ENCODE data around the gene IGFN1.

Gene IGFN1

DNA sequence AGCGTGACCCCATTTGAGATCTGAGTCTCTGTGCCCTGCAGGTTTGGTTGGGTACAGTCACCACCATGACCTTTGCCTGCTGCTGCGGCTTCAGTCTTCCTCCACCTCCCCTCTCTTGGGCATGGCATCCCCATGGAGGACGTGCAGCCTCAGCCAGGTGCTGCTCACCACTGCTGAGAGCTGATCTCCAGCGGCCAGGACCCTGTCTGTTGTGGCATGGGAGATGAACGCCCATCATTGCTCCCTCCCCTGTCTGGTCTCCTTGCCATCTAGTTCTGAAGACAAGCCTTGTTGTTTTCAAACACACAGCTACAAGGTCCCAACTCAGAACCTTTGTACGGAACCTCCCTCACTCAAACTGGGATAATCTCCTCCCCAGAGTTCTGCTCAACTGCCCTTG lies 73.4 kb downstream of the IGFN1 start:
- no peaks in the 10 kb centered on the region for H3K4me1 ChIP-seq (ENCODE audit: control insufficient read depth, low read depth, low read length)
- no peak overlapping the region for H2BK15ac ChIP-seq (replicated peaks; ENCODE audit: low read depth)
- H3K18ac ChIP-seq (ENCODE audit: low read length), result no peak overlapping the region
- H3K27ac ChIP-seq (ENCODE audit: low read depth, low read length), result no peak overlapping the region
- H4K8ac ChIP-seq (ENCODE audit: low read depth, low read length), result no peak overlapping the region
- no peaks in the 10 kb centered on the region for H3K36me3 ChIP-seq (ENCODE audit: control insufficient read depth, insufficient read depth, low read length)
- no peak overlapping the region for H4K5ac ChIP-seq (ENCODE audit: low read length)
- H2BK120ac ChIP-seq (ENCODE audit: low read depth, low read length), result no peak overlapping the region
- no peaks in the 10 kb centered on the region for H3K27me3 ChIP-seq (ENCODE audit: insufficient read depth, low read length, poor library complexity)
- H3K4me2 ChIP-seq (ENCODE audit: low read length), result no peak overlapping the region
- H2AK5ac ChIP-seq (ENCODE audit: low read length), result no peak overlapping the region
- no peaks in the 10 kb centered on the region for H3K79me1 ChIP-seq (ENCODE audit: low read length)
- H3K79me2 ChIP-seq (ENCODE audit: control insufficient read depth, insufficient read depth, low read length), result no peaks in the 10 kb centered on the region
- WGBS (ENCODE audit: extremely low coverage, insufficient coverage, low lambda C conversion rate), result no CpG with 5 or more reads among the region's 6 CpGs
- H2BK5ac ChIP-seq (ENCODE audit: low read length), result no peak overlapping the region
- H3K4me3 ChIP-seq (ENCODE audit: low read length), result no peak overlapping the region
- no peak overlapping the region for H3K23ac ChIP-seq (ENCODE audit: low read length)
- DNase-seq, result no peak
- H3K56ac ChIP-seq (ENCODE audit: low read length), result no peak overlapping the region
- no peak overlapping the region for H3K4ac ChIP-seq (ENCODE audit: low read depth, low read length)
- H3K9ac ChIP-seq (ENCODE audit: low read length), result no peak overlapping the region

DNA sequence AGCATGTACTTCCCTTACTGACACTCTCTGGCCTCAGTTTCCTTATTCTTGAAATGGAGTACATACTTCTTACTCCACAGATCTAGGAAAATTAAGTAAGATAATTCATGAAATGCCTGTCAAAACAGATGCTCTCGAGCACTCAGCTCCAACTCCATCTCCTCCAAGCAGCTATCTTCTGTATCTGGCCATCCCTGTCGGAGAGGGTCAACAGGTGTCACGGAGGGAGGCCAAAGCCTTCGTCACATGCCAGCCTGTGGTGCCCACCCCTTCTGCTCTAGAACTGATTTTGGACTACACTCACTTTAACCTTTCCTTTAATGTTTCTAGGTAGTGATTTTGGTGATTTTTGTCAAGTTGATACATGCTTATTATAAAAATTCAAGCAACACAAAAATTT lies 73.9 kb downstream of the IGFN1 start:
- no peak overlapping the region for H3K4me2 ChIP-seq (ENCODE audit: low read length)
- no peak overlapping the region for H3K4ac ChIP-seq (ENCODE audit: low read depth, low read length)
- no peak overlapping the region for H4K8ac ChIP-seq (ENCODE audit: low read depth, low read length)
- H3K23ac ChIP-seq (ENCODE audit: low read length), result no peak overlapping the region
- no CpG with 5 or more reads among the region's 4 CpGs for WGBS (ENCODE audit: extremely low coverage, insufficient coverage, low lambda C conversion rate)
- H3K56ac ChIP-seq (ENCODE audit: low read length), result no peak overlapping the region
- DNase-seq, result no peak
- no peak overlapping the region for H4K5ac ChIP-seq (ENCODE audit: low read length)
- H3K4me1 ChIP-seq (ENCODE audit: control insufficient read depth, low read depth, low read length), result no peaks in the 10 kb centered on the region
- no peak overlapping the region for H3K18ac ChIP-seq (ENCODE audit: low read length)
- no peak overlapping the region for H2AK5ac ChIP-seq (ENCODE audit: low read length)
- H2BK5ac ChIP-seq (ENCODE audit: low read length), result no peak overlapping the region
- no peaks in the 10 kb centered on the region for H3K79me1 ChIP-seq (ENCODE audit: low read length)
- no peaks in the 10 kb centered on the region for H3K36me3 ChIP-seq (ENCODE audit: control insufficient read depth, insufficient read depth, low read length)
- H2BK15ac ChIP-seq (replicated peaks; ENCODE audit: low read depth), result no peak overlapping the region
- no peak overlapping the region for H2BK120ac ChIP-seq (ENCODE audit: low read depth, low read length)
- H3K27me3 ChIP-seq (ENCODE audit: insufficient read depth, low read length, poor library complexity), result no peaks in the 10 kb centered on the region
- no peaks in the 10 kb centered on the region for H3K79me2 ChIP-seq (ENCODE audit: control insufficient read depth, insufficient read depth, low read length)
- no peak overlapping the region for H3K27ac ChIP-seq (ENCODE audit: low read depth, low read length)
- H3K9ac ChIP-seq (ENCODE audit: low read length), result no peak overlapping the region
- no peak overlapping the region for H3K4me3 ChIP-seq (ENCODE audit: low read length)

DNA sequence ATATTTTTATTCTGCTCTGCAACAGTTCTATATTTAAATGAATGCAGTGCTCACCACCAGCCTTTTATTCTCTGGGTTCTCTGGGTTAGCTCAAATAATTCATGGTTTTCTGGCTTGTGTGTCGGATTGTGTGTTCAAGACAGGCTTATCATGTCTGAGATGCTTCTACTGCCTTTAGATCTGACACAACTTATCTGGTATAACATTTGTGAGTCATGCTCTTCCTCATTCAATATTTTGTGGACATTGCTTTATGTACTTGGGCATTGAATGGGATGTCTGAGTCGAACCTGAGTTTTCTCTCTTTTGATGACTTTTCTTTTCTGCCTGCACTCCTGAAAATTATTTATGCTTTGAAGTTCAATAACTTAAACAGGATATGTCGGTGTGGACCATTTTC lies 75.1 kb downstream of the IGFN1 start:
- Histone ChIP-seq H3K23ac (ENCODE audit: low read length) (no peak overlapping the region), H3K9ac (ENCODE audit: low read length) (no peak overlapping the region), H4K5ac (ENCODE audit: low read length) (no peak overlapping the region), H3K56ac (ENCODE audit: low read length) (no peak overlapping the region), H3K36me3 (ENCODE audit: control insufficient read depth, insufficient read depth, low read length) (no peaks in the 10 kb centered on the region), H3K27me3 (ENCODE audit: insufficient read depth, low read length, poor library complexity) (no peaks in the 10 kb centered on the region), H3K27ac (ENCODE audit: low read depth, low read length) (no peak overlapping the region), H2AK5ac (ENCODE audit: low read length) (no peak overlapping the region), H3K4me3 (ENCODE audit: low read length) (no peak overlapping the region), H3K18ac (ENCODE audit: low read length) (no peak overlapping the region), H3K79me2 (ENCODE audit: control insufficient read depth, insufficient read depth, low read length) (no peaks in the 10 kb centered on the region), H3K4me2 (ENCODE audit: low read length) (no peak overlapping the region), H2BK15ac (replicated peaks; ENCODE audit: low read depth) (no peak overlapping the region), H2BK5ac (ENCODE audit: low read length) (no peak overlapping the region), H3K4ac (ENCODE audit: low read depth, low read length) (no peak overlapping the region), H3K4me1 (ENCODE audit: control insufficient read depth, low read depth, low read length) (no peaks in the 10 kb centered on the region), H2BK120ac (ENCODE audit: low read depth, low read length) (no peak overlapping the region), H4K8ac (ENCODE audit: low read depth, low read length) (no peak overlapping the region), H3K79me1 (ENCODE audit: low read length) (no peaks in the 10 kb centered on the region)
- DNase-seq, result no peak
- no CpG with 5 or more reads among the region's 3 CpGs for WGBS (ENCODE audit: extremely low coverage, insufficient coverage, low lambda C conversion rate)

DNA sequence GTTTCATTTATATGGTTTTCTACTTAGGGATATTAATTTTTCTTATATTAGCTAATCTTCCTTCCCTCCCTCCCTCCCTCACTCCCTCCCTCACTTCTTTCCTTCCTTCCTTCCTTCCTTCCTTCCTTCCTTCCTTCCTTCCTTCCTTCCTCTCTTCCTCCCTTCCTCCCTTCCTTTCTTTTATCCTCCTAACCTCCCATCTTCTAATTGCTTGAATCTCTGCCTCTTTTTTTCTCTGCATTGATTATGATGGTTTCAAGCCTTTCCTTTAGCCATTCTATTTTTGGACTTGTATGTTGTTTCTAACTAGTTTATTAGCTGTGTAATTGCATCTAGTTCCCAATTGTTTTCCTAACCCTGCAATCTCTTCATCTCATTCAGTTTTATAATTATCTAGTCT lies 75.7 kb downstream of the IGFN1 start:
- H3K4me1 ChIP-seq (ENCODE audit: control insufficient read depth, low read depth, low read length), result no peaks in the 10 kb centered on the region
- no peak overlapping the region for H2BK5ac ChIP-seq (ENCODE audit: low read length)
- H3K4me2 ChIP-seq (ENCODE audit: low read length), result no peak overlapping the region
- H3K4me3 ChIP-seq (ENCODE audit: low read length), result no peak overlapping the region
- no peak overlapping the region for H3K4ac ChIP-seq (ENCODE audit: low read depth, low read length)
- no peaks in the 10 kb centered on the region for H3K27me3 ChIP-seq (ENCODE audit: insufficient read depth, low read length, poor library complexity)
- no peak overlapping the region for H3K56ac ChIP-seq (ENCODE audit: low read length)
- no peak overlapping the region for H4K8ac ChIP-seq (ENCODE audit: low read depth, low read length)
- H3K36me3 ChIP-seq (ENCODE audit: control insufficient read depth, insufficient read depth, low read length), result no peaks in the 10 kb centered on the region
- no peak overlapping the region for H3K23ac ChIP-seq (ENCODE audit: low read length)
- no peak overlapping the region for H3K27ac ChIP-seq (ENCODE audit: low read depth, low read length)
- H4K5ac ChIP-seq (ENCODE audit: low read length), result no peak overlapping the region
- H3K9ac ChIP-seq (ENCODE audit: low read length), result no peak overlapping the region
- H2AK5ac ChIP-seq (ENCODE audit: low read length), result no peak overlapping the region
- H3K18ac ChIP-seq (ENCODE audit: low read length), result no peak overlapping the region
- H2BK120ac ChIP-seq (ENCODE audit: low read depth, low read length), result no peak overlapping the region
- DNase-seq, result no peak
- H3K79me1 ChIP-seq (ENCODE audit: low read length), result no peaks in the 10 kb centered on the region
- no peaks in the 10 kb centered on the region for H3K79me2 ChIP-seq (ENCODE audit: control insufficient read depth, insufficient read depth, low read length)
- H2BK15ac ChIP-seq (replicated peaks; ENCODE audit: low read depth), result no peak overlapping the region

DNA sequence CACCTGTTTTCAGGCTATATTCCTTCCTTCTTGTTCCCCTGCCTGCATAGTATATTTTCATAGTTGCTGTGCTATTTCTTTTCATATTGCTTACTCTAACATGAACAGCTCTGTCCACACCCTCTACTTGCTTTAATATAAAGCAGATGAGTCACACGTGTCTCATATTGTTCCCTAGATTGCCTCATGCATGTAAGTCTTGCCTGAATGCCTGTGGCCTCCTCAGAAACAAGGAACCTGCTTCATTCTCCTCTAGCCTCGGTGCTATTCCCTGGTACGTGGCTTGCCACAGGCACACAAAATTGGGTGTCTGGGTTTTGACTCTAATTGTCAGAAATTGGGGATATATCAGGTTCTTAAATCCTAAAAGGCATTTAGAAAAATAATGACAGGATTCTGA lies 76.2 kb downstream of the IGFN1 start:
- Histone ChIP-seq H3K56ac (ENCODE audit: low read length) (no peak overlapping the region), H3K4ac (ENCODE audit: low read depth, low read length) (no peak overlapping the region), H3K36me3 (ENCODE audit: control insufficient read depth, insufficient read depth, low read length) (no peaks in the 10 kb centered on the region), H2BK15ac (replicated peaks; ENCODE audit: low read depth) (no peak overlapping the region), H3K23ac (ENCODE audit: low read length) (no peak overlapping the region), H3K4me3 (ENCODE audit: low read length) (no peak overlapping the region), H3K27me3 (ENCODE audit: insufficient read depth, low read length, poor library complexity) (no peaks in the 10 kb centered on the region), H3K18ac (ENCODE audit: low read length) (no peak overlapping the region), H2AK5ac (ENCODE audit: low read length) (no peak overlapping the region), H2BK120ac (ENCODE audit: low read depth, low read length) (no peak overlapping the region), H3K79me1 (ENCODE audit: low read length) (no peaks in the 10 kb centered on the region), H3K9ac (ENCODE audit: low read length) (no peak overlapping the region), H3K79me2 (ENCODE audit: control insufficient read depth, insufficient read depth, low read length) (no peaks in the 10 kb centered on the region), H3K4me2 (ENCODE audit: low read length) (no peak overlapping the region), H3K27ac (ENCODE audit: low read depth, low read length) (no peak overlapping the region), H4K8ac (ENCODE audit: low read depth, low read length) (no peak overlapping the region), H3K4me1 (ENCODE audit: control insufficient read depth, low read depth, low read length) (no peaks in the 10 kb centered on the region), H2BK5ac (ENCODE audit: low read length) (no peak overlapping the region), H4K5ac (ENCODE audit: low read length) (no peak overlapping the region)
- no CpG with 5 or more reads among the region's 3 CpGs for WGBS (ENCODE audit: extremely low coverage, insufficient coverage, low lambda C conversion rate)
- no peak for DNase-seq

DNA sequence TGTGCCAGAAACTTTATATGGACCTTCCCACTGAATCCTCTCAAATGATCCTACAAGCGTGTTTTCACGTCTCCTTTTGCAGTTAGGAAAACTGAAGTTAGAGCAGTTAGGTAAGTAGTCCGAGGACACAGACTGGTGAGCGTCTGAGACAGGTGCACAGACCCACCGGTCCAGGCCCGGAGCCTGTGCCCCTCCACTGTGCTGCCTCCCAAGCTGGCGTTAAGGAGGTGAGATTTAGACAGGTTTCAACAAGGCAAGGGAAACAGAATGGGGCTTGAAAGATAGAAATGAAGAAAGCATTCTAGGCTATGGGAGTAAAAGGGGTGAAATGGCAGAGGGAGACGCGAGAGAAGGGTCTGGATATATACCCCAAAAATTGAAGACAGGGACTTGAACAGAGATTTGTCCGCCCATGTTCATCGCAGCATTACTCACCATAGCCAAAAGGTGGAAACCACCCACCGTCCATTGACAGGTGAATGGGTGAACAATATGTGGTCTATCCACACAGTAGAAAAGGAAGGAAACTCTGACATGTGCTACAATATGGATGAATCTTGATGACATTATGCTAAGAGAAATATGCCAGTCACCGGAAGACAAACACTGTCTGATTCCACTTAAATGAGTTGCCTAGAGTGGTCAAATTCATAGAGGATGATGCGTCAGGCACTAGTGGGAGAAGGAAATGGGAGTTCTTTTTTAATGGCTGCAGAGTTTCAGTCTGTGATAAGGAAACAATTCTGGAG lies 77.0 kb downstream of the IGFN1 start:
- H3K79me2 ChIP-seq (ENCODE audit: control insufficient read depth, insufficient read depth, low read length), result no peaks in the 10 kb centered on the region
- H3K4me2 ChIP-seq (ENCODE audit: low read length), result no peak overlapping the region
- no peak overlapping the region for H2BK5ac ChIP-seq (ENCODE audit: low read length)
- no peak overlapping the region for H2AK5ac ChIP-seq (ENCODE audit: low read length)
- H4K5ac ChIP-seq (ENCODE audit: low read length), result no peak overlapping the region
- no peak overlapping the region for H3K4ac ChIP-seq (ENCODE audit: low read depth, low read length)
- no peak overlapping the region for H4K8ac ChIP-seq (ENCODE audit: low read depth, low read length)
- H3K56ac ChIP-seq (ENCODE audit: low read length), result no peak overlapping the region
- no peak overlapping the region for H3K23ac ChIP-seq (ENCODE audit: low read length)
- no peak for DNase-seq
- H3K4me1 ChIP-seq (ENCODE audit: control insufficient read depth, low read depth, low read length), result peaks cover under 1% of the 10 kb centered on the region
- no peak overlapping the region for H2BK15ac ChIP-seq (replicated peaks; ENCODE audit: low read depth)
- no peak overlapping the region for H3K4me3 ChIP-seq (ENCODE audit: low read length)
- WGBS (ENCODE audit: extremely low coverage, insufficient coverage, low lambda C conversion rate), result no CpG with 5 or more reads among the region's 14 CpGs
- no peaks in the 10 kb centered on the region for H3K36me3 ChIP-seq (ENCODE audit: control insufficient read depth, insufficient read depth, low read length)
- H3K27ac ChIP-seq (ENCODE audit: low read depth, low read length), result no peak overlapping the region
- H3K9ac ChIP-seq (ENCODE audit: low read length), result no peak overlapping the region
- H3K27me3 ChIP-seq (ENCODE audit: insufficient read depth, low read length, poor library complexity), result no peaks in the 10 kb centered on the region
- no peak overlapping the region for H3K18ac ChIP-seq (ENCODE audit: low read length)
- no peak overlapping the region for H2BK120ac ChIP-seq (ENCODE audit: low read depth, low read length)
- H3K79me1 ChIP-seq (ENCODE audit: low read length), result no peaks in the 10 kb centered on the region

Measured in mesendoderm (in vitro differentiated cells).